Activated naive CD4-positive, alpha-beta T cell treated with anti-CD3 and anti-CD28 coated beads, Interleukin-2, amount 10 ng/mL, durations not matched to agents 7 days and 5 days (primary cell): ENCODE measurements around the gene AK1.
"Not testable (repeated sequence)": the region's sequence is repeated elsewhere in the genome, so short reads cannot be mapped to it uniquely, and the experiment has no call there.

Experiments
- CTCF ChIA-PET: fragments of 350-600 bp; sonication (Branson Sonifier 250); formaldehyde crosslinking; loops from one replicate; lab custom pipeline; 2021; ENCODE audit warnings: antibody characterized with exemption; lab: Charles Lee
- DNase-seq: peaks from one replicate; pipeline ENCODE4 v3.0.0-alpha.2; 2020
- H3K27ac Mint-ChIP-seq: one replicate; pipeline ENCODE4 v1.8.0; 2021; ENCODE audit warnings: mild to moderate bottlenecking, moderate library complexity, mixed read lengths
- H3K27me3 Mint-ChIP-seq: one replicate; pipeline ENCODE4 v1.8.0; 2021; ENCODE audit warnings: mild to moderate bottlenecking, mixed read lengths
- H3K36me3 Mint-ChIP-seq: one replicate; pipeline ENCODE4 v1.8.0; 2021; ENCODE audit warnings: mixed read lengths
- H3K4me1 Mint-ChIP-seq: one replicate; pipeline ENCODE4 v1.8.0; 2021; ENCODE audit warnings: mixed read lengths
- H3K4me3 Mint-ChIP-seq: one replicate; pipeline ENCODE4 v1.8.0; 2021; ENCODE audit warnings: mild to moderate bottlenecking, moderate library complexity, mixed read lengths
- H3K9me3 Mint-ChIP-seq: one replicate; pipeline ENCODE4 v1.8.0; 2021; ENCODE audit warnings: mixed read lengths

Gene AK1

DNA sequence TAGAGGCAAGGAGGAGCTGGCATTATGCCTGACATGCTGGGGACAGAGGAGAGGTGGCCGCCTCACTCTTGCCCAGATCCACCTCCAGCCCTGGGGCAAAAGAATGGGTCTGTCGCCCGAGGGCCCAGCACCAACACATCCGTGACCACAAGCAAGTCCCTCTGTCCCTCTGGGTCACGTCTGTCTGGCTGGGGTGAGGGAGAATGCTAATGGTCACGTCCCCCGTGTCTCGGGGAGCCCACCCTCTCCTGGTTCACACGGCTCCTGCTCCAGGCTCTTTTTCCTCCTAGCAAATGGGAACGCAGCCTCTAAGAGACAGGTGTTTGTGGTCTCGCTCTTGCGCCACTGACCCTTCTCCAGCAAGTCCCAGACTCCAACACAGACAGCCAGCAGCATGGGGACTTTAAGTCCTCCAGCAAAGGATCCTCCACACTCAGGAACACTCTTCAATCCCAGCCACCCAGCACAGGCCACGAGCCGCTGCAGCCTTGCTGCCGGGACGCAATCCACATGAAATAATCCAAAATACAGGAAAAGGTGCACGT is 27.1 kb downstream of the AK1 start:
- CTCF ChIA-PET: no interaction called here
- Mint-ChIP-seq H3K27ac (no peak overlapping the region), H3K9me3 (peaks cover 29% of the 10 kb centered on the region), H3K4me3 (no peak overlapping the region), H3K4me1 (peaks cover 35% of the 10 kb centered on the region), H3K36me3 (peaks cover 40% of the 10 kb centered on the region), H3K27me3 (no peaks in the 10 kb centered on the region)
- no peak for DNase-seq

DNA sequence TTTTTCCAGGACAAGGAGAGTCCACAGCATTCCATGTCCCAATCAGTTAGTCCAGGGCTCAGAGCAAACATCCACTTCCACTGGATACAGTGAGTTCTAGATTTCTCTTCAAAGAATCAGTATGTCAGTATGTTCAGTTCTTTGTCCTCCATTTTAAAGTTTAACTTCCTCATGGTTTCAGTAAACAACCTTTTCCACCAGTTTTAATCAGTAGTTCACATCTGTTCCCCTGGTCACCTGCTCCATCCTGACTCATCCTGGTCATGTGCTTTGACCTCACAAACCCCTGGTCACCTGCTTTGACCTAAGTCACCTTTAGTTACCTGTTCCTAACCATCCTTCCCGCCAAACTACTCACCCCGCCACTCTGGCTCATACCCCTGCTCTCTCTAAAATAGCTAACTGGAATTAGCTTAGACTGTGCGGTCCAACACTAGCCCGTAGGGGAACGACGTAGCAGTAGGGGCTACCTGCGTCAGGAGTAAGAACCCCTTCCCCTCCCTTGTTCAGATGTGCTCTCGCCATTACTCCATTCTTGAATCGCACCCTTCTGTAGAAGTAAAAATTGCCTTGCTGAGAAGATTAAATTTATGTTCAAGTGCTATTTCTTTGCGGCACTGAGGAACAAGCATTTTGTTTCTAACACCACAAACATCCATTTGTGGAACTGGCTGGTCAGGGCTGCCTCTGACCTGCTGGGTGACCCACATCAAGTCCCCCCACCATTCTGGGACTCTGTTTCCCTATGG is 28.5 kb downstream of the AK1 start:
- Mint-ChIP-seq H3K27me3 (no peaks in the 10 kb centered on the region), H3K4me1 (peaks cover 25% of the 10 kb centered on the region), H3K9me3 (peaks cover 29% of the 10 kb centered on the region), H3K27ac (no peak overlapping the region), H3K36me3 (peaks cover 39% of the 10 kb centered on the region), H3K4me3 (no peak overlapping the region)
- CTCF ChIA-PET: no interaction called here
- DNase-seq: no peak

DNA sequence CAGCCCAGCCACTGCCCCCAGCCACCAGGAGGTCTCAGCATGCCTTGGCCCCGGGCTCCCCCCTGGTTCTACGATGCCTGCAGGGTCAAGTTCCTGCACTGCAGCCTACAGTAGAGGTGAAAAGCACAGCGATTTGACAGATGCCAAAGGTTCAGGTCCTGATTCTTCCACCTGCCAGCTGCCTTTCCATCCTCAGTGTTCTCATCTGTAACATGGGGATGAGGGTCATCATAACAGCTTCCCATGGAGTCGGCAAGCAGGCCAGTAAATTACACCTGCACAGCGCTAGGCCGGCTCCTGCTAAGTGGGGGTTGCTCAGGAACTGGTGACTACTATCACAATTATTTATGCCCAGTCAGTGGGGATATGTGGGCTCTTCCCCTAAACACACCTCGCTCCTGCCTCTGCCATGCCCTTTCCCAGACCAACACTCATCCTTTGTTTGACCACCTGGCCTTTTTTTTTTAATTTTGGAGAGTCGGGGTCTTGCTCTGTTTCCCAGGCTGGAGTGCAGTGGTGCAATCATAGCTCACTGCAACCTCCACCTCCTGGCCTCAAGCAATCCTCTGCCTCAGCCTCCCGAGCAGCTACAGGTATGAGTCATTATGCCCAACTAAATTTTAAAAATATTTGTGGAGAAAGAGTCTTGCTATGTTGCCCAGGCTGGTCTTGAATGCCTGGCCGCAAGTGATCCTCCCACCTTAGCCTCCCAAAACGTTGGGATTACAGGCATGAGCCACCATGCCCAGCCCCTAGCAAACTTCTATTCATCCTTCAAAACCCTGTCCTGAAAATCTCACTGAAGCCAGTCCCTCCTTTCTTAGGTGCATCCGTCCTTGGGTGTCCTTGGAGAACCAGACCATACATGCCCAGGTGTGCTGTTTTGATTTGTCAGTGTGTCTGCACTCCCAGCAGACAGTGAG is 29.4 kb downstream of the AK1 start:
- no peak overlapping the region for H3K4me3 Mint-ChIP-seq
- H3K4me1 Mint-ChIP-seq: peaks cover 19% of the 10 kb centered on the region
- peaks cover 36% of the 10 kb centered on the region for H3K36me3 Mint-ChIP-seq
- CTCF ChIA-PET: no interaction called here
- peaks cover 29% of the 10 kb centered on the region for H3K9me3 Mint-ChIP-seq
- no peak overlapping the region for H3K27ac Mint-ChIP-seq
- H3K27me3 Mint-ChIP-seq: no peaks in the 10 kb centered on the region
- DNase-seq: no peak

DNA sequence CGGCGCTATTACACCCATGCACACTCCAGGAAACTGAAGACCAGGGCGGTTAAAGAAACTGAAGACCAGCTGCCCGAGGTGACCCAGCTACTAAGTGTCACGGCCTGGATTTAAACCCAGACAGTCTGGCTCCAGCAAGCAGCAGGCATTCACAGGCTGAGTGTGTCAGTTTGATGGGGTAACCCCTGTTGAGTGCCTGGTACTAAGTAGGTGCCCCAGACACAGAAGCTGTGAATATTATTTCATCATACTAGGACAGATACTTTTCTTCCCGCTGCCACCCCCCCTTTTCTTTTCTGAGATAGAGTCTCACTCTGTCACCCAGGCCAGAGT is 30.3 kb downstream of the AK1 start:
- Mint-ChIP-seq H3K4me3 (no peak overlapping the region), H3K9me3 (peaks cover 28% of the 10 kb centered on the region), H3K4me1 (peaks cover 9% of the 10 kb centered on the region), H3K36me3 (peaks cover 34% of the 10 kb centered on the region), H3K27ac (no peak overlapping the region), H3K27me3 (no peaks in the 10 kb centered on the region)
- CTCF ChIA-PET: interaction anchor here (0.8 kb wide), 1 partner anchor 22 kb away, joined by 3 read pairs; no protein-coding TSS in a partner anchor
- DNase-seq: no peak

DNA sequence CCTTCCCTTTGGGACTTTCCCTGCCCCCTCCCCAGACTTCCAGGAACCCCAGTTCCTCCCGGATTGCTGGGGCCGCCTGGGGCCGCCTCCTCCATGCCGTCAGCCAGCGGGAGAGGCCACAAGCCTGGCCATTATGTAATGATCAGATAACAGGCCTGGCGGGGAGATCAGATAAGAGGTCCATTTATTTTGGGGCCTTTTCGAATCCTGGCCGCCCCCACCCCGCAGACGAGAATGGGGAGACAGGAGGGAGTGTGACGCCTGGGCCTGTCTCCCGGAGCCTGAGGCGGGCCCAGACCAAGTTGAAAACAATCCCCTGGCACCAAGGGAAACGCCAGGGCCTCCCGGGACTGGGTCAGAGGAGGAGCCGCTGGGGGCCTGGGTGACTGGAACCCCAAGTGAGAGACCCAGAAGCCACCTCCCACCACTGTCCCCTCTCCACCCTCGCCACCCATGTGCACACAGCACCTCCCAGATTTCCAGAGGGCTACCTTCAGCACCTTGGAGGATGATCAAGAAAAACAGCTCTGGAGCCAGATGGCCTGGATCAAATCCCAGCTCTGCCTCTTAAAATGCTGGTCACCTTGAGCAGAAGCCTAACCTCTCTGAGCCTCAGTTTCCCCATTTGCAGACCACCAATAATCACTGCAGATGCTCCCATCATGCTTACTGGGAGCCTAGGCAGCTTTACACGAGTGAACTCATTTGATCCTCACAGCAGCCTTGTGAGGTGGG is 30.9 kb downstream of the AK1 start:
- peaks cover 4% of the 10 kb centered on the region for H3K4me1 Mint-ChIP-seq
- peaks cover 28% of the 10 kb centered on the region for H3K9me3 Mint-ChIP-seq
- no peak overlapping the region for H3K27ac Mint-ChIP-seq
- CTCF ChIA-PET: interaction anchor here (0.8 kb wide), 1 partner anchor 23 kb away, joined by 3 read pairs; no protein-coding TSS in a partner anchor
- H3K4me3 Mint-ChIP-seq: no peak overlapping the region
- DNase-seq: no peak
- peaks cover 32% of the 10 kb centered on the region for H3K36me3 Mint-ChIP-seq
- H3K27me3 Mint-ChIP-seq: no peaks in the 10 kb centered on the region

DNA sequence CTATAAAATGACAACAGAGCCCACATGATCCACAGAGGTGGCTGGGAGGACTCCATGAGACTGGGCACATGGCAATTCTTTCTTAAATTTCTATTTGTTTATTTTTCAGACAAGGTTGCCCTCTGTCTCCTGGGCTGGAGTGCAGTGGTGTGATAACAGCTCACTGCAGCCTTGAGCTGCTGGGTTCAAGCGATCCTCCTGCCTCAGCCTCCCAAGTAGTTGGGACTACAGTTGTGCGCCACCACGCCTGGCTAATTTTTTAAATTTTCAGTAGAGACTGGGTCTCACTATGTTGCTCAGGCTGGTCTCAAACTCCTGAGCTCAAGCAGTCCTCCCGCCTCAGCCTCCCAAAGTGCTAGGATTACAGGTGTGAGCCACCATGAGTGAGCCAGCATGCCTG is 31.9 kb downstream of the AK1 start:
- H3K4me3 Mint-ChIP-seq, CTCF ChIA-PET, H3K27me3 Mint-ChIP-seq, H3K27ac Mint-ChIP-seq, H3K4me1 Mint-ChIP-seq, DNase-seq: not testable (repeated sequence)
- H3K36me3 Mint-ChIP-seq: peaks cover 28% of the 10 kb centered on the region
- peaks cover 26% of the 10 kb centered on the region for H3K9me3 Mint-ChIP-seq

DNA sequence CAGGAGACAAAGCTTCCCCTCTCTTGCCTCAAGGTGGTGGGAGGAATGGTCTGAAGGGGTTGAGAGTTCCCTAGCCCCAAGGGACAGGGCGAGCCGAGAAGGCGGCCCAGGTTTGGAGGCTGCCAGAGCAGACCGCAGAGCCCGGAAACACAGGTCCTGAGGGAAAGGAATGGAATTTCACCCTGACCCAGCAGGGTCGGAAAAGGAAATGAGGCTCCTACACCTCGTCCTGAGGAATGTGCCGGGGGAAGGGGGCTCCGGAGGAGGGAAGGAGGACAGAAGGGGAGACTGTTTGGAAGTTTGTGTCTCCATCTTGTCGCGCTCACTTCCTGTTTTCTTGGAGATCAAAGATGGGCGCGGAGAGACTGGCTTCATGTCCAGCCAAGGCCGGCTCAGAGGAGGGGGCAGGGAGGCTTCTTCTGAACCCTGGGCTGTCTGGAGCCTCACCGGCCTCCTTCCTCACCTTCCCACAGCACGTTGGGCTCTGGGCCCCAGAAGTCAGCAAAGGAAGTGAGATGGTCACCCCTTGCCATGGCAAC is 32.6 kb downstream of the AK1 start:
- no peak overlapping the region for H3K4me3 Mint-ChIP-seq
- H3K9me3 Mint-ChIP-seq: peaks cover 20% of the 10 kb centered on the region
- H3K27me3 Mint-ChIP-seq: no peaks in the 10 kb centered on the region
- H3K27ac Mint-ChIP-seq: no peak overlapping the region
- H3K4me1 Mint-ChIP-seq: no peaks in the 10 kb centered on the region
- no peak for DNase-seq
- peaks cover 23% of the 10 kb centered on the region for H3K36me3 Mint-ChIP-seq
- CTCF ChIA-PET: no interaction called here

DNA sequence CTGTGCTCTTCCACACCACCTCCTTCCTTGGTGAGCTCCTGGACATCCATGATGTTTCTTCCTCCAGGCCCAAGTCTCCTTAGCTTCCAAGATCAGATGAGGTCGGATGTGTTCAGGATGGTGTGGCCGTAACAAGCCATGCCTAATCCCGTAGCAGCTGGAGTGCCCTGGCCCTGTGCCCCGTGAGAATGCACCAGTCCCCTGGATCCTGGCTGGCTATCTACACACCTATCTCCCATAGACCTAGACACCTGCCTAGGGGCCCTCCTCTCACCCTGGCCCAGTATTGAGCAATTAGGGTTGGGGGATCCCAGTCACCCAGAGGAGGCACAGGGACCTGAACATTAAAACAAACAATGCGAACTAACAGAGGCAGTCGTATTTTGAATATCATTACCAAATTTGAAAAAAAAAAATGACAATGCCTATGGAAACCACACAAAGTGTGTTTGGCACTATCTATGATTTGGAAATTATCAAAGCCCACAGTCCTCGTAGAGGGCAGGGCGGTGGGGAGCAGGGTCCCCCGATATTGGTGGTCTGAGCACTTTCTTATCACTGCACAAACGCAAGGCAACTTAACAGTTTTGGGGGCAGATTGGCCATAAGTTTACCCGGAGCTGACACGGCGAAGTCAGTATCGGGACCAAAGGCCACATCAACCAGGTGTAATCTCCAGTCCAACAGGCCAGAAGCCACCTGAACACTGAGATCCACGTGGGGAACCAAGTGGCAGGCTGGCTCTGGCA is 36.2 kb downstream of the AK1 start:
- no peak overlapping the region for H3K27ac Mint-ChIP-seq

DNA sequence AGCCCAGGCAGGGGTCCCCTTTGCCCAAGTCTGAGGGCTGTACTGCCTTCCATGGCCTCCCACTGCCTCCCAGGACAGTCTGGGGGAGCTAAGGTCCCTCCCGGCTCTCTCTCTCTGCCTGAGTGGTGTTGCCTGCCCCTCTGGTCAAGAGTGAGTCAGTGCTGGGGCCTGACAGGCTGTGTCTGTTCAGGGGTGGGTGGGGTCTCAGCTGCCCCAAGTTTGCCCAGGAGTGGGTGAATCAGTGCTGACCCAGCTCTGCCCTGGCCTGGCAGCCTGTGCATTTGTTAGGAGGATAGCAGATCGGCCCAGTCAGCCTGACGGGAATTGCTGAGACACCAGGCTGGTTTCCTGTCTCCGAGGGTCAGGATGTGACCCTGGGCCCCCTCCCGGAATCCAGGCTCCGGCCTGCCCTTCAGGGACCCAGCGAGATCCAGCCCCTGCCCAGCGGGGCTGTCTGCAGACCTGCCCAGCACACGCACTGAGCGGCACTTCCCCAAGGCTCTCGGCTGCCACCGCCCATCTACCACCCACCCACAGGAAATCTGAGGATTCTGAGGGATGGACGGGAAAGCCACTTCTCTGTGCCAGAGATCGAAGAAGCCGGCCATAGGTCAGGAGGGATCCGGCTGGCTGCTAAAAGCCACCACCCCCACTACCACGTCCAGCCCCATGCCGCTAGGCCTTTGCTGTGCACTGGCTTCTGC is 38.9 kb downstream of the AK1 start:
- Mint-ChIP-seq H3K27me3 (no peaks in the 10 kb centered on the region), H3K27ac (no peak overlapping the region), H3K36me3 (peaks cover 1% of the 10 kb centered on the region), H3K4me3 (no peak overlapping the region), H3K9me3 (no peaks in the 10 kb centered on the region), H3K4me1 (peaks cover 2% of the 10 kb centered on the region)
- CTCF ChIA-PET: no interaction called here
- no peak for DNase-seq

More for the DNA sequence above, 36.2 kb downstream of the AK1 start:
- CTCF ChIA-PET: interaction anchor here (2.0 kb wide), 1 partner anchor 29 kb away, joined by 5 read pairs; no protein-coding TSS in a partner anchor
- Mint-ChIP-seq H3K27me3 (no peaks in the 10 kb centered on the region), H3K36me3 (peaks cover 1% of the 10 kb centered on the region), H3K9me3 (no peaks in the 10 kb centered on the region), H3K4me1 (no peaks in the 10 kb centered on the region), H3K4me3 (no peak overlapping the region)
- DNase-seq: no peak

DNA sequence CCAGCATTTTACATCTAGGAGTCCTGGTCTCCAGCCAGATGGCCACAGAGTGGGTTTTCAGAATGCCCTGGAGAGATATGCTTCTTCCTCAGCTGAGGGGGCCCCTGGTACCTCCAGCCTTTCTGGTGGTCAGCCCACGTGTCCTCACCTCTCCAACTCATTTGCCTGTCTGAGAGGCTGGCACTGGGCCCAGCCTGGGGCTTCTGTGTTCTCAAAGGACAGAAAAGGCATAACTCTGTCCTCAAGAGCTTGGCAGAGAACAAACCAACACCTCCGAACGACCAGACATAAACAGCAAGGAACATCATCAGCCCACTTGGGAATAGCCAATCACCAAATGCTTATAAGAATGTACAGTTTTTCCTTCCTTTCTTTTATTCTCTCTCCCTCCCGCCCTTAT is 40.1 kb downstream of the AK1 start:
- CTCF ChIA-PET: interaction anchor here (1.3 kb wide), 1 partner anchor 102 kb away, joined by 4 read pairs; the partner anchor contains the start of gene TOR2A
- H3K4me1 Mint-ChIP-seq: peaks cover 9% of the 10 kb centered on the region
- H3K4me3 Mint-ChIP-seq: no peak overlapping the region
- H3K27me3 Mint-ChIP-seq: no peaks in the 10 kb centered on the region
- H3K9me3 Mint-ChIP-seq: no peaks in the 10 kb centered on the region
- DNase-seq: no peak
- no peak overlapping the region for H3K27ac Mint-ChIP-seq
- H3K36me3 Mint-ChIP-seq: peaks cover 1% of the 10 kb centered on the region

DNA sequence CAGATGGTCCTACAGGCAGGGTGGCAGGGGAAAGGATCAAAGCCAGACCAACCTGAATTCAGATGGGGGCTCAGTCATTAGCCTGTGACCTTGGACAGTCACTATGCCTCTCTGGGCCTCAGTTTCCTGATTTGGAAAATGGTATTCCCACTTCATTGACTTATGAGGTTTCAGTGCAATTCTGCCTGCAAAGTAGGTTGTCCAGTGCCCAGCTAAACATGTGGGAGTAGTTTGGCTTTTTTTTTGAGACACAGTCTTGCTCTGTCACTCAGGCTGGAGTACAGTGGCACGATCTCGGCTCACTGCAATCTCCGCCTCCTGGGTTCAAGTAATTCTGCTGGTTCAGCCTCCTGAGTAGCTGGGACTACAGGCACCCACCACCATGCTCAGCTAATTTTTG is 40.9 kb downstream of the AK1 start:
- H3K4me3 Mint-ChIP-seq, H3K27me3 Mint-ChIP-seq, H3K27ac Mint-ChIP-seq, H3K36me3 Mint-ChIP-seq, DNase-seq, H3K9me3 Mint-ChIP-seq: not testable (repeated sequence)
- CTCF ChIA-PET: interaction anchor here (1.3 kb wide), 2 partner anchors 34 to 102 kb away, joined by 4 to 5 read pairs; partner anchors contain the start of gene TOR2A
- peaks cover 13% of the 10 kb centered on the region for H3K4me1 Mint-ChIP-seq

DNA sequence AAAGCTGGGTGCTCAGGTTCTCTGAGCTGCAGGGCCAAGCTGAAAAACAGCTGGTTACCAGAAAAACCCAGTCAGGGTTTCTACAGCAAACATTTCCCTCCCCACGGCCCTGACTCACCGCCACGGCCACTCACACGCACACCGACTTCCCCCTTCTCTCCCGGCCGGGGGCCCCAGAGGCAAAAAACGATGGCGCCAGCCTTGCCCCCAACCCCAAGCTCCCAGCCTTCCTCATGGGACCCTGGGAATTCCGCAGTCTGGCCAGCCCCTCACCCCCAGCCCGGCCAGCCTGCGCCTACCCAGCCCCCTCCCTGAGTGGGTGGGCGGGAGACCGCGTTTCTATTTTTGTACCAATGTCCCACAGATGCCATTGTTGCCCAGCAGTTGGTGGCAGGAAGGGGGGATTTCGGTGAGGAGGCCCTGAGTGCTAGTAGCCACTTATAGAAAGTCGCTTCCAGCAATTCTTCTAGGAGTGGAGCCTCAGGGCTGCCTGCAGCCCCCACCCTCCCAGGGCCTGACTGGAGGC is 41.4 kb downstream of the AK1 start:
- H3K36me3 Mint-ChIP-seq: no peaks in the 10 kb centered on the region
- CTCF ChIA-PET: interaction anchor here (1.3 kb wide), 1 partner anchor 34 kb away, joined by 5 read pairs; no protein-coding TSS in a partner anchor
- DNase-seq: no peak
- no peak overlapping the region for H3K27ac Mint-ChIP-seq
- H3K4me3 Mint-ChIP-seq: no peak overlapping the region
- H3K4me1 Mint-ChIP-seq: peaks cover 13% of the 10 kb centered on the region
- no peaks in the 10 kb centered on the region for H3K9me3 Mint-ChIP-seq
- H3K27me3 Mint-ChIP-seq: no peaks in the 10 kb centered on the region
